Smooth muscle cell (in vitro differentiated cells): ENCODE data around the gene GCNA. TPM values are rescaled to one million over a fixed set of nuclear protein-coding genes. Genes with fewer than 3 reads are reported as not detected.
"Not testable (repeated sequence)": the region's sequence is repeated elsewhere in the genome, so short reads cannot be mapped to it uniquely, and the experiment has no call there.

Source experiments
- DNase-seq: peaks from one replicate; lab custom pipeline; 2025; ENCODE audit not compliant: unreplicated experiment; lab: John Stamatoyannopoulos, UW
- H2AFZ ChIP-seq: fragments of 200-600 bp; sonication (generic); 2 replicates; pipeline ENCODE4 v1.6.0; 2016; ENCODE audit warnings: antibody characterized with exemption, low read depth, mild to moderate bottlenecking
- H3F3A ChIP-seq: fragments of 200-600 bp; sonication (generic); 2 replicates; pipeline ENCODE4 v1.6.0; 2017; ENCODE audit warnings: antibody characterized with exemption, low read depth
- H3K27ac ChIP-seq: fragments of 200-600 bp; sonication (generic); 2 replicates; pipeline ENCODE4 v1.5.1; 2016; ENCODE audit warnings: low read depth, mild to moderate bottlenecking
- H3K27me3 ChIP-seq: fragments of 200-600 bp; sonication (generic); 2 replicates; pipeline ENCODE4 v1.6.1; 2016; ENCODE audit warnings: low read depth, mild to moderate bottlenecking
- H3K36me3 ChIP-seq: fragments of 200-600 bp; sonication (generic); 2 replicates; pipeline ENCODE4 v1.5.1; 2016; ENCODE audit warnings: low read depth
- H3K4me1 ChIP-seq: fragments of 200-600 bp; sonication (generic); 2 replicates; pipeline ENCODE4 v1.5.1; 2016; ENCODE audit warnings: low read depth
- H3K4me2 ChIP-seq: fragments of 200-600 bp; sonication (generic); 2 replicates; pipeline ENCODE4 v1.6.0; 2016; ENCODE audit warnings: mild to moderate bottlenecking
- H3K4me3 ChIP-seq: fragments of 200-600 bp; sonication (generic); 2 replicates; pipeline ENCODE4 v1.5.1; 2016; ENCODE audit warnings: mild to moderate bottlenecking
- H3K79me2 ChIP-seq: fragments of 200-600 bp; sonication (generic); 2 replicates; pipeline ENCODE4 v1.6.0; 2016; ENCODE audit warnings: low read depth, mild to moderate bottlenecking
- H3K9ac ChIP-seq: fragments of 200-600 bp; sonication (generic); 2 replicates; pipeline ENCODE4 v1.6.0; 2016; ENCODE audit warnings: low read depth
- H3K9me3 ChIP-seq: fragments of 200-600 bp; sonication (generic); replicated peaks from 2 replicates; pipeline ENCODE4 v1.5.1; 2016; ENCODE audit warnings: low read depth
- H4K20me1 ChIP-seq: fragments of 200-600 bp; sonication (generic); 2 replicates; pipeline ENCODE4 v1.6.0; 2016; ENCODE audit warnings: low read depth
- CTCF ChIP-seq: fragments of 200-600 bp; sonication (generic); IDR thresholded peaks from 2 replicates; pipeline ENCODE4 v1.5.1; 2017; ENCODE audit warnings: borderline replicate concordance, mild to moderate bottlenecking, antibody characterized with exemption; ENCODE audit not compliant: insufficient read depth, poor library complexity, severe bottlenecking
- WGBS: methylation state at CpG from one replicate; pipeline ENCODE4 v1.1.7; 2016; ENCODE audit warnings: low lambda C conversion rate; 5-methylcytosine and 5-hydroxymethylcytosine counted together
- polyA plus RNA-seq: library from polyadenylated mRNA; unstranded; fragments of >200 nt; fragmentation: Nextera tagmentation; extraction: Ambion mirVana; gene quantifications from 2 replicates; pipeline ENCODE4 v1.2.1, GENCODE V29; 2016
- total RNA-seq: library from RNA; depleted of rRNA; stranded (reverse); fragments of >200 nt; gene quantifications from 2 replicates; pipeline ENCODE4 v1.2.3, GENCODE V29; 2014

The GCNA gene
- total and polyA plus RNA-seq, 2 experiments from 2014 or later, result 0.51 to 0.94 TPM

- peaks cover 28% of the 10 kb centered on the region for H3K36me3 ChIP-seq
- H2AFZ ChIP-seq, result no peak overlapping the region
- no peak overlapping the region for H3K27ac ChIP-seq
- no peak for TF ChIP-seq CTCF
- H3K4me2 ChIP-seq, result no peak overlapping the region
- H3K4me1 ChIP-seq, result no peaks in the 10 kb centered on the region
- peaks cover 4% of the 10 kb centered on the region for H3K79me2 ChIP-seq
- H3K9me3 ChIP-seq, result no peaks in the 10 kb centered on the region
- peaks cover 18% of the 10 kb centered on the region for H4K20me1 ChIP-seq
- WGBS, result 74% methylated on average over 5 of the region's 5 CpGs
- no peaks in the 10 kb centered on the region for H3F3A ChIP-seq
- no peak overlapping the region for H3K4me3 ChIP-seq
- DNase-seq, result no peak
- no peaks in the 10 kb centered on the region for H3K27me3 ChIP-seq
- H3K9ac ChIP-seq, result no peak overlapping the region
Measured at GRCh38 chrX:71558920-71559319, 19.3 kb upstream of the GCNA start.

GRCh38 chrX:71559773-71560172, 18.5 kb upstream of the GCNA start:
- not testable (repeated sequence) for H3F3A ChIP-seq, H3K4me1 ChIP-seq, H3K79me2 ChIP-seq, DNase-seq, H3K4me3 ChIP-seq, H3K27me3 ChIP-seq, H3K4me2 ChIP-seq, H3K9ac ChIP-seq, H3K27ac ChIP-seq, H3K9me3 ChIP-seq, H2AFZ ChIP-seq
- H4K20me1 ChIP-seq, result peaks cover 11% of the 10 kb centered on the region
- H3K36me3 ChIP-seq, result peaks cover 30% of the 10 kb centered on the region
- 66% methylated on average over 6 of the region's 6 CpGs for WGBS

GRCh38 chrX:71563921-71564320, 14.3 kb upstream of the GCNA start:
- H3K36me3 ChIP-seq, result peaks cover 21% of the 10 kb centered on the region
- H3K79me2 ChIP-seq, result no peaks in the 10 kb centered on the region
- H3K9me3 ChIP-seq, result no peaks in the 10 kb centered on the region
- no peaks in the 10 kb centered on the region for H3K27me3 ChIP-seq
- H3K27ac ChIP-seq, result no peak overlapping the region
- H3F3A ChIP-seq, result no peaks in the 10 kb centered on the region
- H2AFZ ChIP-seq, result no peak overlapping the region
- no peak overlapping the region for H3K4me3 ChIP-seq
- WGBS, result 71% methylated on average over 1 of the region's 1 CpG
- TF ChIP-seq CTCF, result no peak
- no peak for DNase-seq
- H3K4me1 ChIP-seq, result no peaks in the 10 kb centered on the region
- no peaks in the 10 kb centered on the region for H4K20me1 ChIP-seq
- no peak overlapping the region for H3K9ac ChIP-seq
- no peak overlapping the region for H3K4me2 ChIP-seq

GRCh38 chrX:71565474-71566041, 12.7 kb upstream of the GCNA start:
- no peak overlapping the region for H3K27ac ChIP-seq
- H3F3A ChIP-seq, result no peaks in the 10 kb centered on the region
- H3K27me3 ChIP-seq, result no peaks in the 10 kb centered on the region
- no peaks in the 10 kb centered on the region for H3K79me2 ChIP-seq
- H3K9me3 ChIP-seq, result no peaks in the 10 kb centered on the region
- TF ChIP-seq CTCF, result no peak
- peaks cover 21% of the 10 kb centered on the region for H3K36me3 ChIP-seq
- WGBS, result 84% methylated on average over 9 of the region's 9 CpGs
- no peak overlapping the region for H2AFZ ChIP-seq
- H3K4me2 ChIP-seq, result no peak overlapping the region
- H3K4me1 ChIP-seq, result no peaks in the 10 kb centered on the region
- DNase-seq, result no peak
- H3K4me3 ChIP-seq, result no peak overlapping the region
- no peaks in the 10 kb centered on the region for H4K20me1 ChIP-seq
- H3K9ac ChIP-seq, result no peak overlapping the region

- not testable (repeated sequence) for H4K20me1 ChIP-seq, H3K79me2 ChIP-seq, H3K27me3 ChIP-seq, H3K4me1 ChIP-seq, H3K9me3 ChIP-seq, H3F3A ChIP-seq, DNase-seq, H3K4me3 ChIP-seq, H3K27ac ChIP-seq, H2AFZ ChIP-seq, H3K9ac ChIP-seq, H3K4me2 ChIP-seq
- H3K36me3 ChIP-seq, result peaks cover 15% of the 10 kb centered on the region
- WGBS, result 92% methylated on average over 8 of the region's 8 CpGs
Measured at GRCh38 chrX:71571390-71571789, 6.8 kb upstream of the GCNA start.
